Non-pigmented ciliary epithelial cell (primary cell): ENCODE data around the gene CCNQ.

Experiments used
- DNase-seq: peaks from one replicate; pipeline ENCODE4 v3.0.0-alpha.2; 2010; ENCODE audit warnings: low read depth

The CCNQ gene

DNA sequence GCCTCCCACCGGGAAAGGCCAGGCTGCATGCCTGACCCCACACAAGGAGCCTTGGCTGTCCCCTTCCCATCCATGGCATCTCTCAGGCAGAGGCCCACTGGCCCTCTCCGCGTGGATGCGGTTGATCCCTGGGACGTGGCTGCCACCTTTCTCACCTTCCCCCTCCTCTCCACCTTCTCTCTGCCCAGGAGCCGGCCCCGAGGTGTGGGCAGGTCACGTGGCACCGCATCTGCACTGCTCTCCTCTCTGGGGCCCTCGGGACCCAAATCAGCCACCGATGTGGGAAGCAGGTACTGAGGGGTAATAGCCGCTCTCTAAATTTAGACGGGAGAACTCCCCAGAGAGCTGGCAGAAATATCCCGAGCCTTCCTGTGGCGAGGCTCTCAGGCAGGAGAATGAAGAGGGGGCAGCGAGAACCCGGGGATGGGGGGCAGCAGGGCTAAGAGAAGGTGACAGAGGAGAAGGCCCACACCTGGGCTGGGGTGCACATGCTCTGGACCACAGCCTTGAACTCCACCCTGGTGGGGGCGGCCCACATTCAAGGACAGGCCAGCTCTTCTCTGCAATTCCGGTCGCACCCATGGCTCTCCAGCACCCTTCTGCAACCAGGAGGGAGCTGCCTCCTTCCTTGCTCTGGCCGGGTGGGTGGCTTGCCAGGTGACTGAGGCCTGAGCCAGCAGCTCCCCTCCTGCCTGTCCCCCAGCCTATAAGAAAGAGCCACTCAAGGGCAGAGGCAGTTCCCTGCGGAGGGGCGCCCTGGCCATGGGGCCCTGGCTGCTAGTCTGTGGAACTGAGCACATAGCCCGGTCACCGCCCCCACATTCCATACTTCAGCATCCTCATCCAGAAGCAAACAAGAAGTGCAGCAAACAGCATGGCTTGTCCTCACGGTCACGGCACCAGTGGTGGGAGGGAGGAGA, 38.4 kb upstream of the CCNQ start:
- no peak for DNase-seq

DNA sequence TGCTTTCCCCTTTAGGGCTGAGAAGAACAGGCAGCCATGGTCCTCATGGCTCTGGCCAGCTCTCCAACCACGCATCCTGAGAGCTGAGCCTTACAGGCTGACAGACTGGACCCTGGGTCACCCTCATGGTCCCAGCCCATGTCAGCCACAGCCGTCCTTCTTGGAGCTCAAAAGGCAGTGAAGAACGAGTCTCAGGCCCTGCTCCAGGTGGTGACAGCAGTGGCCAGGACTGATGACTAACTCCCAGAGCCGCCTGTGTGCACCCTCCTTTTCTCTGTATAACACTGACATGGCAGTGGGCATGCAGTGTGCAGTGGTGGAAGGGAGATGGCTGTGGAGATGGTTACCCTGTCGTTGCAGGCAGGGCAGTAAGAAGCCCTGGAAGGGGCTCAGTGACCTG, 37.8 kb upstream of the CCNQ start:
- DNase-seq: no peak

DNA sequence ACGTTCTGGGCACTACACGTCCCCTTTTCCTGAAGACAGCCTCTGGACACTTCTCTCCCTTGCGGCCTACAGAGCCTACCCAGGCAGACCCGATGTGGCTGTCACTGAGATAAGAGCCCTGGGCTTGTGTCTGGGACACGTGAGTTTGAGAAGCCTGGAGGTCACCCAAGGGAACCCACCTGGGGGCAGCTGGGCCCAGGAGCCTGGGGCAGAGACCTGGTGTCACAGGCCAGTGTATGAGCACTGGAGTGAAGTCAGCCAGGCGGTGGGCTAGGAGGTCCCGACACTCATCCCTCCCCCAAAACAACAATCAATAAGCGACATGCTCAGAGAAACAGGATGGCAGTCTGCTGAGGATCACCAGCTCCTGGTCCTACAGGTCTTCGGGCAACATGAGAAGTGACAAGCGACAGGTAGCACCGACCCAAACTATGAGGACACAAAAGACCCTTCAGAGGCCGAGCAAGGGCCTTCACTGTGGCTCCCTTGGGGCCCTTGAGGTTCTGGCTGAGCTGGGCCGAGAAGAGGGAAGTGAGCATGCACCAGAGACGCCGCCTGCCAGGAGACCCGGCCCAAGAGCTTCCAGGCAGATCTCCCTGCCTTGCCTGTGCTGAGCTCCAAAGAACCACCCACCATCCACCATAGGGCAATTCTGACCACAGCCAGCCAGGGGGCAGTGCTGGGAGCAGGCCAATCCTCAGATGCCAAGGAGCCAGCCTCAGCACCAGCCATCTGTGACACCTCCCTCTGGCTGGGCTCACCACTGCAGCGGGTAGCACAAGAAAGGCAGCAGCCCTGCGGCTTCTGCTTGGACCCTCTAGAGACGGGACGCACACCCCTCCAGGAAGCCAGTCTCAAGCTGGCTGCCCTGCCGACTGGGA, 37.1 kb upstream of the CCNQ start:
- no peak for DNase-seq

DNA sequence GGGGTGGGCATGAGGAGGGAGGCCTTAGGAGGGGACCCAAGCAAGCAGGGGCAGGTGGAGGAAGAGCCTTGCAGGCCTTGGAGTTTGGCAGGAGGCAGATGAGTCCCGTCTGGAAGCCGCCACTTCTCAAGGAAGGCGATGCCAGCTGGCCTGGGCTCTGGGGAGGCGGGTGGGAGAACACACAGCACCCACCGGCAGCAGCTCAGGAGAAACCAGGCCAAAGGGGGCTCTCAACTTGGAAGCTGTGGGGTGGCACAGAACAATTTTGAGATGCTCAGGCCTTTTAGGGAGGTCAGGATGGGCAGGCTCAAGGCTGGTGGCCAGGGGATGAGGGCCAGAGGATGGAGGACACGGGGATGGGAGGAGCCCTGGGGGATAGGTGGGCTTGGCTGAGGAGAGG, 36.4 kb upstream of the CCNQ start:
- no peak for DNase-seq

DNA sequence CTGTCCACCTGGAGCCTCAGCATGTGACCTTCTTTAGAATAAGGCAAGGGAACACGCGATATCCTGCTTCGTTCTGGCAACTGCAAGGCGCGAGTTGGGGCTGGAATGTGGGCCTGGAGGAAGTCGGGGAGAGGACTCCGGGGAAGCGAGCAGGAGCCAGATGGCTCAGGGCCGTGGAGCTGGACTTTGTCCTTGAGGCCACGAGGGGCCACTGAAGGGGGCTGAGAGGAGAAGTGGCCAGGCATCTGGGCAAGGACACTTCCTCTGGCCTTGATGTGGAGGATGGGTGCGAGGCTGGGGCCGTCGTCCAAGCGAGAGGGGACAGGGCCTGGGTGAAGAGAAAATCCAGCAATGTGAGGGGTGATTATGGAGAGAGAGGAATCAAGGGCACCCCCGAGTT, 35.9 kb upstream of the CCNQ start:
- no peak for DNase-seq

DNA sequence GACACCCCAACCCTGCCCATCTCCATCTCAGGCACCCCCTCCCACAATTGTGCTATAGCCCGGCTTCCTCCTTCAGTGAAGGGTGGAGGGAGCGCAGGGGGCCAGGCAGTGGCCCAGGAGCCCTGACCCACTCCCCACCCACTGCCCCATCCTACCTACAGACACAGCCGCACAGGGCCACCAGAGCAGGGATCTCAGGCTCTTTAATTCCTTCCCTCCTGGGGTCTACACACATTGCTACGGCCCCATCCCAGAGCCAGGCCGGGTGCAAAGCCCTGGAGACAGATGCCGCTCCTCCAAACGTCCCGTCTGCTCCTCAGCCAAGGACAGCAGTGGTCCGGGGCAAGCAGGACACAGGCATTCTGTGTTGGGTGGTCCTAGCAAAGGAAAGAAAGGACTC, 35.3 kb upstream of the CCNQ start:
- DNase-seq: no peak

DNA sequence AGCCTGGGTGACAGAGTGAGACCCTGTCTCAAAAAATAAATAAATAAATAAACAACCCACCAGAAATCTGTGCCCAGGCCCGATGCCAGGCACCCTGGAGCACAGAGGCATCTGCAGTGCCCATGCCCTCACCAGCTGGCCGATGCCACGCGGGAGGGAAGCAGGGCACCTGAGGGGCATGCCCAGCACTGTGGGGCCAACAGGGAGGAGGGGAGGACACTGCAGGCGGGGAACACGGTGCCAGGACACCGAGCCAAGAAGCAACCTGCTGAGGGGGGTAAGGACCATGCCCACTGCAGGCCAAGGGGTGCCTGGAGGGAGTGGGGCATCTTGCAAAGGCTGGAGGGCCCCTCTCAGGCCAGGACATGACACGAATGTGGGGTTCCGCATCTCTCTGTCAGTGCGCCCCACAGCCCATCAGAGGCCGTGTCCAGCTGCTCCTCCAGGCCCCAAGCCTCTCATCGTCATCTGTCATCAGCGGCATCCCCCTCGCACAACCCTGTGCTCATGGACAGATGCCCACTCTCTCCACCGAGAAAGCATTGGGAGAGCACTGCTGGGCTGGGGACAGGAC, 34.8 kb upstream of the CCNQ start:
- no peak for DNase-seq

DNA sequence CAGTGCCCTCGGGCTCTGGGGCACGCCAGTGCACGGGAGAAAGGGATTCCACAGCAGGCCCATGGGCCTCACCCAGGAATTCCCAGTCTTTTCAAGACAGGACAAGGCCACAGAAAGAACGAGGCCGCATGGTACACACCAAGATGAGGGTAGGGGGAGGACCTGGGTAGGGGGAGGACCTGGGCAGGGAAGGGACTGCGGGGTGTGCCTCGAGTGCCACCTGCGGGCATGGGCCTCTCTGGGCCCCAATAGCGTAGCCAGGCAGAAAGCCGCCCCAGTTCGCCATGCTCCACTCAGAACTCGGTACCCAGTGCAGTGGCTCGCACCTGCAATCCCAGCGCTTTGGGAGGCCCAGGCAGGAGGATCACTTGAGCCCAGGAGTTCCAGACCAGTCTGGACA, 34.1 kb upstream of the CCNQ start:
- no peak for DNase-seq

DNA sequence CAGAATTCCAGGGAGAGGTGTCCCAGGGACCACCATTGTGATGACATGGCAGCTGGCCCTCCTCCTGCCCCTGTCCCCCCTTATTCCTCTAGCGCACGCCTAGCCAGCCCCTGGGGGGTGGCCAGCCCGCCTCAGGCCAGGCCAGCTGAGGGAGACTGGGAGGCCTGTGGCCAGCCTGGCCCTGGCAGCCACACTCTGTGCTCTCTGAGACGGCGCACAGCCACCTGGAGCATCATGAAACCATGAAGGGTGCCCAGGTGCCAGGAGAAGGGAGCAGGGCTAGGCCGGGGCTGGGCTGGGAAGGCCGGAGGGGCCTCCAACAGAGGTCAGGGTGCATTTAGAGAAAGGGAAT, 33.6 kb upstream of the CCNQ start:
- no peak for DNase-seq

DNA sequence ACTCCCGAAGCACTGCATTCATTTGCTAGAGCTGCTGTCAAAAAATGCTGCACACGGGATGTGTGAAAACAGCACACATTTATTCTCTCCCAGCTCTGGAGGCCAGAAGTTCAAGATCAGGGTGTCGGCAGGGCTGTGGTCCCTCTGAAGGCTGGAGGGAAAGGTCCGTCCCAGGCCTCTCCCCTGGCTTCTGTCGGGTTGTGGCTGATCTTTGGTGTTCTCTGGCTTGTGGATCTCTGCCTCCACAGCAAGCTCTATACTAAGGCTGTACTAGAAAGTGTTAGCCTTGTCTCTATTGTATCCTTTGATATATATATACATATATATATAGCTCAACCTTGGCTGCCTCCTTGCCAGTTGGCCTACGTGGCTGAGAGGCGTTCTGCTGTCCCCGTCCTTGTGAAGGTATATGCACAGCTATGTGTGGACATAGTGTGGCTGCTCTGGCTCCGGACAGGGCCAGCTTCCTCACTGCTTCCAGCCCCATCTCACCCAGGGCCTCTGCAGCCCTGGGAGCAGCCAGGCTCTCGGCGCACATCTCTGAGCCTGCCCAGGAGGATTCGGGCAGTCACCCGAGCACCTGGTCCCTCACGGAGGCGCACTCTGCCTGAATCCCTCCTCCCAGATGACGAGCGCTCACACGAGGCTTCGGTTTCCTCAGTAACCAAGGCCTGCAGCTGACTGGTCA, 33.1 kb upstream of the CCNQ start:
- DNase-seq: no peak

DNA sequence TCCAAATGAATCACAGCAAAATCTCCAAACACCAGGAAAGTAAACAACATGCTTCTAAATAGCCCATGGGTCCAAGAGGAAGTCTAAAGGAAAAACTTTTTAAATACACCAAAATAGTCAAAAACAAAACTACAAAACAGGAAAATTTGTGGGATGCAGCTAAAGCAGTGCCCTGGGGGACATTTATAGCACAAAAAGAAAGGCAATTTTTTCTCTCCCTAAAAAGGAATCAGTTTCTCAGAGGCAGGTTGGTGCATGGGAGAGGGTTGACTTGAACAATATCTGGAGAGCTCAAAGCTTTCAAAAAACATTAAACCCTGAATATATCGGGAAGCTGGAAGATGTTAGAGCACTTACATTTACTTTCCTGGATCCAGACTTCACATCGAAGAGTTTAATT, 32.4 kb upstream of the CCNQ start:
- DNase-seq: no peak

DNA sequence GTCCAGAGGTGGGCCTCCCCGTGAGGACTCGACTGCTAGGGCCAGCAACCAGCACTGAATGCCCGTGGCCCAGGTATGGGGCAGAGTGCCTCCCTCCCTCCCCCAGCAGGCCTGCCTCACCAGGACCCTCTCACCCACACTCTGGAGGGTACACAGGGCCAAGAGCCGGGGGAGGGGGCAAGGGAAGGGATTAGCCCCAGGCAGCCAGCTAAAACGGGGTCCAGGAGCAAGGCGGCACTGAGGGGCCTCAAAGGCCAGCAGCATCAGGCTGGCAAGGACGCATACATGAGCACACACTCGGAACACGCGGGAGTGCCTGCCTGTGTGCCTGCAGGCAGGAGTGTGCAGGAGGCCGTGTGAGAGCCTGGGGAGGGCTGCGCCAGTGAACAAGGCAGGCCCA, 29.7 kb upstream of the CCNQ start:
- no peak for DNase-seq

DNA sequence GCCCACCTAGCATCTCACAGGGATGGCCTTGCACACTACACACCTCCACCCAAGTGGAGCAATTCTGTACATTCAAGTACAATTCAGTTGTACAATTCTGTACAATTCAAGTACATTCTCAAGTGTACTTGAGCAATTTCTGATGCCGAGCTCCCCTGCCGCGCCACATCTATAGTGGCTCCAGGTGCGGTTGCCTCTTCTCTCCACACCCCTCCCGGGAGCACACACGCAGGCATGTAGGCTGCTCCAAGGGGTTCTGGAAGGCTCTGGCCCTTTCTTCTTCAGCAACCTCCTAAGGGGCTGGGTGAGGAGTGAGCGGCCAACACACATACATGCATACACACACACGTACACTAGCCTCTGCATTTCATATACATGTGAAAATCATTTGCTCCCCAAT, 29.2 kb upstream of the CCNQ start:
- DNase-seq: no peak

DNA sequence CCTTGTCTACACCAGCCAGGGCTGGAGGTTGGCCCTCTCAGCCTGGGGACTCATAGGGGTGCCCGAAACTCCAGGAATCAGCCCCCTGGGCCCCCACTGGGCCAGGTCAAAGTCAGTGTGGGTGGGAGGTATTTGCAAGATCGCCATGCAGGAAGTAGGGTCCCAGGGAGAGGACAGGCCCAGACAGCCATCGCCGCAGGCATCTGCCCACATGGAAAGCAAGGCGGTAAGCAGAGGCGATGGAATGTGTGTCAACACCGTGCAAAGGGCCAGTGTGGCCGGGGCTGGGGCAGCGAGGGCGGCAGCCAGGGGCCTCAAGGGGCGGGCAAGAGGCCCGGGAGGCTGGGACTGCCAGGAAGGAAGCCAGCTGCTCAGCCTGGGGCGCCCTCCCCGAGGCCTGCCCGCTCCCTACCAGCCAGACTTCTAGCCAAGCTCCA, 28.8 kb upstream of the CCNQ start:
- no peak for DNase-seq

DNA sequence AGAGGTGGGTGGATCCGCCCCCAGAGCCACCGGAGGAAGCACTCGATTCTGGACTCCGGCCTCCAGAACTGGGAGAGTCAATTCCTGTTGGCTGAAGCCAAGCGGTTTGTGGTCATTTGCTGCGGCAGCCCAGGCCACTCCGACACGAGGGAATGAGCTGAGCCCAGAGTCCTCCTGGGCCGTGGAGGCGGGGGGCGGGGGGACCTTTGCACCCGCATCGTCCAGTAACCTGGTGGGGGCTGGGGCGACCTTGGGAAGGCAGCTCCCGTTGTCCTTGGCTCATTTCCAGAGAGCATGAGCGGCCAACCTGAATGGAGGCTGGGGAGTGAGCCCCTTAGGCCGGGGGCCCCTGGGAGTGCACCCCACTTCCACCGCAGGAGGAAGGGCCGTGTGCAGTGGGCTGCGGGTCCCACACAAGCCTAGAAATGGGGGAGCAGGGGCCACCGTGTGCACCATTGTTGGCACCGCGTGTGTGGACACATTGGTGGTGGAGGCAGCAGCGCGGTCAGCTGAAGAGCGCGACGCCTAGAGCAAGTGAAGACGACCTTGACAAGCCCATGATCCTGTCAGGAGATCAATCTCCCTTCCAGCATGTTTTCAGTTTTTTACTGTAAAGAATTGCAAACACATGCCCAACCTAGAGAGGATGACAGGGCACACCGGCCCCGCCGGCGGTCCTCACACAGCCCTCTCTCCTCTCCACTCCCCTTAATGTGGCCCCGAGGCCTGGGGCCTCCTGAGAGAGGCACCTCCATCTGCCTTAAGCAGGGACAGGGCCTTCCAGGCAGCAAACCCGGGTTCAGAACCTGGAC, 28.1 kb upstream of the CCNQ start:
- no peak for DNase-seq

DNA sequence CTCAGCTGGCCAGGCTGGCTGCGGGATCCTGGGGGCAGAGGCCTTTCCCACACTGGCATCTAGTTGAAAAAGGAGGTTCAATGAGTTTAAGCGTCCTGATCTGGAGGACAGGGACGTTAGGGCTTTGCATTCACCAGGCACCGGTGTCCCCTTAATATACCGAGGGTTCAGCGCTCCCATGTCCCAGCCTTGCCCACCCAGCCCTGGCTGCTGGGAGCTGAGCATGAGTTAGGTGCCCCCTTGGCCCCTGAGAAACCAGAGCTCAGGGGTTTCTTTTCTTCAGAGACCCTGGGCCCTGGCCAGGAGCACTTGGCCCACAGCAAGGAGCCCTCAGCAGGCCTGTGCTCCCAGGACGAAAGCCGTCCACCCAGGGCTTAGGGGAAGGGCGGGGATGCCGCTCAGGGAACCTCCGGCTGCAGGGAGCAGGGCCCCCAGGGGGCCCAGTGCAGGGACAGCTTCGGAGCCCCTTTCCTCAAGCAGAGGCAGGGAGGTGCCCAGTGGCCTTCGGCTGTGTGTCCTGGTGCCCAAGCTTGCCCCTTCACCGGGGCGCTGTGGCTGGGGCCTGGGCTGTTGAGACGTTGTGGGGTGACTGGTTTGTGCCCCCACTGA, 27.2 kb upstream of the CCNQ start:
- DNase-seq: no peak

DNA sequence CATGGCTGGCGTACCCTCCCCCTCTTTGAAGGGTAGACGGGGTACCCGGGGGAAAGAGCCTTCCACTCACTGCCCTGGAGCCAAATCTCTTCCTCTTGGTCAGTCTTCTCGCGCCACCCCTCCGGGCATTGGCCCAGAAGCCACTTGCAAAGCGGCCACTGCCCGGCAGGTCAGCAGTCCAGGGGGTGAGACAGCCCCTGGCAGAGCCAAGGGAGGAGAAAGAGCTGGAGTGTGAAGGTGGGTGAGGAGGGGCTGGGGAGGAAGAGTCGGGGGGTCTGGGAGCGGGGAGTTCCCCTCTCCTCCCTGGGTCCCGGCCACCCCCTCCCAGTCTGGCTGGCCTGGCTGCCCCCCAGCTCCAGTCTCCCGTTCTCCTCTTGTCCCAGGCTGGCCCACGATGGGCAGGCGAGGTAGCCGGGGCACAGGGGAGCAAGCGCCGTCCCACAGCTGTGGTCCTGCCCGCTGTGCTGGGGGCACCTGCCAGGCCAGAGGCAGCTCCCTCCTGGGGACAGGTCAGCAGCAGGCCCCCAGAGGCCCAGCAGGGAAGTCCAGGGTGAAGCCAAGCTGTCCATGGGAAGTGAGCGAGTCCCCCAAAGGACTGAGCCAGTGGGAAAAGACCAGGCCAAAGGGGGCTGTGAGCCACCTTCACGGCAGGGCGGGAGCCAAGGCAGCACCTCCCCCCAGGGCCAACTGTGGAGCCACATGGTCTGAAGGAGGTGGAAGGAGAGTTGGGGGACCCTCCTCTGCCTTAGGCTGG, 26.5 kb upstream of the CCNQ start:
- no peak for DNase-seq

DNA sequence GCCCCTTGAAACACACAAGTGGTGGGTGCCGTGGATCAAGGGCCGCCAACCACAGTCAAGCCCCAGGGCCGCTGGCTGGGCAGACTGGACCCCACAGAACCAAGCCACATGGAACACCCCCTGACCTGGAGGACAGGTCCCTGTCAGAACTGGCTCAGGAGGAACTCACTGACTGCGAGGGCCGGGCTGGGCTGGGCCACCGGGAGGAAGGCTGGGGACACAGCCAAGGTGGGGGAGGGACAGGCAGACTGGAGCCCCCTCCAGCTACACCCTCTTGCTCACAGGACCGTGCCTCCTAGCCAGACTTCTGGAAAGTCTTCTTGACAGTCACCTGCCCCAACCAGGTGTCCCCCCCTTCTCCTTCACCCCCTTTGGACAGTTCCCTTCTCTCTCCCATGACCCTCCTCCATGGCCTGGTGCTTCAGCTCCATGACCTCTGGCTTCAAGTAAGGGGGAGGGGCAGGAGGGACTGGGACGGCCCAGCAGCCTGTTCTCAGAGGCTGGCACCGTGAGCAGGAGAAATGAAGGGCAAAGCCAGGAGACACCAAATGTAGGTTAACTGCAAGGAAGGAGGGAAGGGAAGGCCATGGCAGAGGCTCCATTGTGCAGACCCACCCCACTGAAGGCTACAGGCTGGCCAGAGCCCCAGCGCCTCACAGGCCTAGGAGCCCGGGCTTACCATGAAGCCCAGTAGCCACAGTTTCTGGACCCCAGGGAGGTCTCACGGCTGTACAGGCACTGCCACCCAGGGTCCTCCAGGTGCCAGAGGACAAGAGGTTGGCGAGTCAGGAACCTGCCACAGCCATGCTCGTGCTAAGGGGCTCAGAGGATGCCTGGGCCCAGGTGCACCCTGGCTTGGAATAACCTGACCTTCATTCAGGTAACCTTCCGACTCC, 25.5 kb upstream of the CCNQ start:
- no peak for DNase-seq

DNA sequence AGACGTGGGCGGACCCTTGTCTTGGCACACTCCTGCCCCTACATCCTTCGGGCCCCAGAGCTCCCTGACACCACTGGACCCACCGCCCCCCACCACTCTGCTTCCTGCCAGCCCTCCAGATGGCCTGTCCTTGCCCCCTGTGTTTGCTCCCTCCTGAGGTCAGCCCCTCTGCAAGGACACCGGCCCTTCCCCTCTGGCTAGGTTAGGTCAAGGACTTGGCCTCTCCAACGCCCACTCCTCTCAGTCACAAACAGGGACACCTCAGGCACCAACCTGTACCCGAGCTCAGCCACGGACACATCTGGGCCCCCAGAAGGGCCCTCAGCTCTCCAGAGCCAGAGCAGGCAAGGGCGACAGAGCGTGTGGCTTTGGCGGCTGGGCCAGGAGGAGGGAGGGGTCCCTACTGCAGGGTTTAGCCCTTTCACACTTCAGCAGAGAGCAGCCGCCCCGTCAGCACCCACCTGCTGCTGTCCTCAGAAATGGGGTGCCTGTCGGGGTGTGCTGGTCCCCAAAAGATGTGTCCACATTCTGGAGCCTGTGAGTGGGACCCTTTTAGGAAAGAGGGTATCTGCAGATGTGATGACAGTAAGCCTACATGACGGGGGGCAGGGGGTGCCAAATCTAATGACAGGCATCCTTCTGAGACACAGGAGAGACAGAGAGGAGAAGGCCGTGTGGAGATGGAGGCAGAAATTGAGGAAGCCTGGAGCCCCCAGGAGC, 24.5 kb upstream of the CCNQ start:
- DNase-seq: no peak
